GM23248 (cell line): ENCODE results near the gene CABP1.

Experiments
- EZH2 ChIP-seq: fragments of 200-600 bp; sonication (generic); IDR thresholded peaks from 2 replicates; pipeline ENCODE4 v1.6.1; 2018; ENCODE audit warnings: antibody characterized with exemption, mild to moderate bottlenecking; ENCODE audit not compliant: insufficient read depth, poor library complexity, severe bottlenecking
- EZH2phosphoT487 ChIP-seq: fragments of 200-600 bp; sonication (generic); IDR thresholded peaks from 2 replicates; pipeline ENCODE4 v1.6.1; 2018; ENCODE audit warnings: antibody characterized with exemption, moderate library complexity, mild to moderate bottlenecking, low read depth; ENCODE audit not compliant: insufficient read depth

- no peak for TF ChIP-seq EZH2phosphoT487
- no peak for TF ChIP-seq EZH2
Observed at GRCh38 chr12:120702637-120703036, 62.2 kb downstream of the CABP1 start.
